Mesothelial cell of epicardium (in vitro differentiated cells): ENCODE results near the gene ATG101. TPM values are rescaled to one million over a fixed set of nuclear protein-coding genes. Genes with fewer than 3 reads are reported as not detected.

ENCODE experiments used
- DNase-seq, 2 experiments: peaks; one replicate each; pipeline ENCODE4 v3.0.0; 2021; ENCODE audit warnings: low spot score in 2 of 2; ENCODE audit not compliant: unreplicated experiment in 2 of 2
- H3K27ac Mint-ChIP-seq: 2 replicates; pipeline ENCODE4 v1.8.0; 2021; ENCODE audit warnings: mixed read lengths
- H3K27me3 Mint-ChIP-seq: 2 replicates; pipeline ENCODE4 v1.8.0; 2021; ENCODE audit warnings: low read depth, mixed read lengths
- H3K36me3 Mint-ChIP-seq: 2 replicates; pipeline ENCODE4 v1.8.0; 2021; ENCODE audit warnings: mixed read lengths
- H3K4me1 Mint-ChIP-seq: 2 replicates; pipeline ENCODE4 v1.8.0; 2021; ENCODE audit warnings: mixed read lengths
- H3K4me3 Mint-ChIP-seq: 2 replicates; pipeline ENCODE4 v1.8.0; 2021; ENCODE audit warnings: mild to moderate bottlenecking, moderate library complexity, mixed read lengths
- H3K9me3 Mint-ChIP-seq: 2 replicates; pipeline ENCODE4 v1.8.0; 2021; ENCODE audit warnings: mixed read lengths
- CTCF ChIP-seq: fragments of 200-600 bp; sonication (generic); IDR thresholded peaks from one replicate; pipeline ENCODE4 v1.5.0; 2021; ENCODE audit warnings: antibody characterized with exemption; ENCODE audit not compliant: unreplicated experiment
- total RNA-seq: library from RNA; stranded (reverse); gene quantifications from 3 replicates; pipeline ENCODE4 v1.2.1, GENCODE V29; 2021

Gene ATG101
- total RNA-seq, 1 donor from 2014 or later, result 32.8 TPM

- Mint-ChIP-seq H3K36me3 (no peaks in the 10 kb centered on the region), H3K9me3 (no peaks in the 10 kb centered on the region), H3K27me3 (peaks cover 27% of the 10 kb centered on the region), H3K4me1 (peaks cover 14% of the 10 kb centered on the region), H3K4me3 (no peak overlapping the region), H3K27ac (no peak overlapping the region)
- DNase-seq, result no peak
- TF ChIP-seq CTCF, result no peak
Measured at GRCh38 chr12:52120951-52121823, 51.4 kb downstream of the ATG101 start.

- TF ChIP-seq CTCF, result peak; percentile 85
- H3K9me3 Mint-ChIP-seq, result no peaks in the 10 kb centered on the region
- H3K4me3 Mint-ChIP-seq, result no peak overlapping the region
- no peak overlapping the region for H3K27ac Mint-ChIP-seq
- peaks cover 7% of the 10 kb centered on the region for H3K4me1 Mint-ChIP-seq
- peak; percentile 55 to 83 for DNase-seq
- no peaks in the 10 kb centered on the region for H3K36me3 Mint-ChIP-seq
- peaks cover 20% of the 10 kb centered on the region for H3K27me3 Mint-ChIP-seq
Measured at GRCh38 chr12:52121824-52122539, 52.2 kb downstream of the ATG101 start.

- DNase-seq, result no peak
- Mint-ChIP-seq H3K9me3 (no peaks in the 10 kb centered on the region), H3K27me3 (peaks cover 17% of the 10 kb centered on the region), H3K27ac (no peak overlapping the region), H3K4me1 (peaks cover 7% of the 10 kb centered on the region), H3K4me3 (no peak overlapping the region), H3K36me3 (no peaks in the 10 kb centered on the region)
- no peak for TF ChIP-seq CTCF
Measured at GRCh38 chr12:52122540-52122871, 52.7 kb downstream of the ATG101 start.

- Mint-ChIP-seq H3K36me3 (no peaks in the 10 kb centered on the region), H3K27ac (no peak overlapping the region), H3K4me1 (peaks cover 7% of the 10 kb centered on the region), H3K4me3 (no peak overlapping the region), H3K9me3 (no peaks in the 10 kb centered on the region), H3K27me3 (peaks cover 17% of the 10 kb centered on the region)
- TF ChIP-seq CTCF, result no peak
- DNase-seq, result no peak
Measured at GRCh38 chr12:52122904-52123303, 53.1 kb downstream of the ATG101 start.

GRCh38 chr12:52123487-52124186 lies 53.9 kb downstream of the ATG101 start:
- H3K27me3 Mint-ChIP-seq, result peaks cover 17% of the 10 kb centered on the region

More at GRCh38 chr12:52123487-52124186, 53.9 kb downstream of the ATG101 start:
- Mint-ChIP-seq H3K27ac (no peak overlapping the region), H3K4me1 (peaks cover 7% of the 10 kb centered on the region), H3K9me3 (no peaks in the 10 kb centered on the region), H3K36me3 (no peaks in the 10 kb centered on the region), H3K4me3 (no peak overlapping the region)
- TF ChIP-seq CTCF, result no peak
- DNase-seq, result no peak
